ENCODE measurements around the gene VWA8. TPM values are rescaled to one million over a fixed set of nuclear protein-coding genes. Genes with fewer than 3 reads are reported as not detected.

The VWA8 gene
- total and polyA plus RNA-seq, 2 of the 8 experiments (the other 6 are each of a cell fraction or from before 2014, with no cell fraction given) = 5.9 to 19.6 TPM

- TF ChIP-seq SIX5 (IDR thresholded peaks at IDR 0.05; ENCODE audit: low read depth, low read length) = no peak
These were observed 399.7 kb downstream of the VWA8 start (continued) for GRCh38 chr13:41561170-41561569.
